ENCODE measurements around the gene CIAO2A. TPM values are rescaled to one million over a fixed set of nuclear protein-coding genes. Genes with fewer than 3 reads are reported as not detected.
"Not testable (repeated sequence)": the region's sequence is repeated elsewhere in the genome, so short reads cannot be mapped to it uniquely, and the experiment has no call there.

The CIAO2A gene
- total and polyA plus RNA-seq, 9 donors = 13.2 to 43.8 (median 29.4) TPM

DNA sequence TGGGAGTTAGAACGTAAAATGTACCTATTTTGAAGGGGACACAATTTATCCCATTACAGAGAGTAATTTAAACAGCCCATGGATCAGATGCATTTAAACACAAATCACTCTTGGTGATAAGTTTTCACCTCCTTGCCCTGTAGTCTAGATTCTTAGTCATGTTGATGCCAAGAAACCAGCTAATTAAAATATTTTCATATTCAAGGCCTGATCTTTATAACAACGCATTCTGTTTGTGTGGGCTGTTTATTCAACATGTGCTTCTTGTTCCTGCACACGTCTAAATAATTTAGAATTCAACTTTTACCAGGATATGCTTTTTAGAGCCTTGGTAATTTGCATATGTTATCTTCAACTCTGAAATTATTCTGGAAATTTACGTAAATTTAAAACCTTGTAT, 28.0 kb upstream of the CIAO2A start:
- TF ChIP-seq EP300 (IDR thresholded peaks at IDR 0.05) (no peak), POLR2A (IDR thresholded peaks at IDR 0.05) (no peak)
- TF ChIP-seq, protein P1, sequence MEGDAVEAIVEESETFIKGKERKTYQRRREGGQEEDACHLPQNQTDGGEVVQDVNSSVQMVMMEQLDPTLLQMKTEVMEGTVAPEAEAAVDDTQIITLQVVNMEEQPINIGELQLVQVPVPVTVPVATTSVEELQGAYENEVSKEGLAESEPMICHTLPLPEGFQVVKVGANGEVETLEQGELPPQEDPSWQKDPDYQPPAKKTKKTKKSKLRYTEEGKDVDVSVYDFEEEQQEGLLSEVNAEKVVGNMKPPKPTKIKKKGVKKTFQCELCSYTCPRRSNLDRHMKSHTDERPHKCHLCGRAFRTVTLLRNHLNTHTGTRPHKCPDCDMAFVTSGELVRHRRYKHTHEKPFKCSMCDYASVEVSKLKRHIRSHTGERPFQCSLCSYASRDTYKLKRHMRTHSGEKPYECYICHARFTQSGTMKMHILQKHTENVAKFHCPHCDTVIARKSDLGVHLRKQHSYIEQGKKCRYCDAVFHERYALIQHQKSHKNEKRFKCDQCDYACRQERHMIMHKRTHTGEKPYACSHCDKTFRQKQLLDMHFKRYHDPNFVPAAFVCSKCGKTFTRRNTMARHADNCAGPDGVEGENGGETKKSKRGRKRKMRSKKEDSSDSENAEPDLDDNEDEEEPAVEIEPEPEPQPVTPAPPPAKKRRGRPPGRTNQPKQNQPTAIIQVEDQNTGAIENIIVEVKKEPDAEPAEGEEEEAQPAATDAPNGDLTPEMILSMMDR (IDR thresholded peaks at IDR 0.05) = no peak
- Histone ChIP-seq H3K36me3 (no peaks in the 10 kb centered on the region), H3K27me3 (no peaks in the 10 kb centered on the region), H3K27ac (no peak overlapping the region), H3K9me3 (no peaks in the 10 kb centered on the region), H3K4me3 (no peak overlapping the region), H3K4me1 (ENCODE audit: insufficient read depth) (peaks cover 3% of the 10 kb centered on the region)
- WGBS, 3 donors = 19 to 50% (median 35%) methylated on average over 4 of the region's 4 CpGs
- no peak for DNase-seq
- intact Hi-C loops (cut with DNase I) = no loop called here

DNA sequence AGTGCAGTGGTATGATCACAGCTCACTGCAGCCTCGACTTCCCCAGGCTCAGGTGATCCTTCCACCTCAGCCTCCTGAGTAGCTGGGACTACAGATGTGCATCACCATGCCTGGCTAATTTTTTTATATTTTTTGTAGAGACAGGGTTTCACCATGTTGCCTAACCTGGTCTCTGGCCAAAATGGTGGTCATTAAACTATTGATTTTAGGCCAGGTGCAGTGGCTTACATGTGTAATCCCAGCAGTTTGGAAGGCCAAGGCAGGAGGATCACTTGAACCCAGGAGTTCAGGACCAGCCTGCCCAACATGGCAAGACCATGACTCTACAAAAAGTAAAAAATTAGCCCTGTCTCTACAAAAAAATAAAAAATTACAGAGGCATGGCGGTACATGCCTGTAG, 26.7 kb upstream of the CIAO2A start:
- H3K36me3 ChIP-seq; H3K27ac ChIP-seq; H3K4me1 ChIP-seq (ENCODE audit: insufficient read depth); H3K4me3 ChIP-seq; H3K9me3 ChIP-seq; intact Hi-C loops (cut with DNase I); DNase-seq; H3K27me3 ChIP-seq: not testable (repeated sequence)
- WGBS, 3 donors = 95 to 99% (median 98%) methylated on average over 2 of the region's 2 CpGs

DNA sequence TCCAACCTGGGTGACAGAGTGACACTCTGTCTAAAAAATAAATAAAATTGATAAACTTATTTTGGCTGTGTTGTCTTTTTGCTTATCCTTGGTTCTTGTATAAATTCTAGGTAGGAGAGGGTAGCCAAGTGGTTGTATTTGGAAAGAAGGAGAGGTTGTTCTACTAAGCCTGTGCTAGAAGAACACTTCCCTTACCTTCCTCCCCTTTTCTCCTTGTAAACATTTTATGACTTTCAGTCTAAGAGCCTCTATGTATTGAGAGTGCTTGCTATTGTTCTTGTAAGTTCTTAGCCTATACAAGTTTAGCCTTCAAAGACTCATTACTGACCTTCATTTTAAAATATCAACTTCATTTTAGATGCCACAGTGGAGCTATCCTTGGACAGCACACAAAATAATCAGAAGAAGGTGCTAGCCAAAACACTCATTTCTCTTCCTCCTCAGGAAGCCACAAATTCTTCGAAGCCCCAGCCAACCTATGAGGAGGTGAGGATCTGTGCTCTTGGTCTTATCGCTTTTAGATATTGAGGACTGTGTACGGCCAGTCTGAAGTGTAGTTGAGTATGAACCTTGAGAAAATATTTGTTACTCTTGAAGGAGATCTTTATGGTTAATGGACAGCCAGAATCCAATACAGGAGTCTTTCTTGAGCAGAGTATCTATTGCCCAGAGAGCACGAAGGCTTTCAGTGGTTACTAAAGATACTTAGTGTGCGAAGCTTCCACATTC, 24.3 kb upstream of the CIAO2A start:
- no peak for DNase-seq
- peaks cover 3% of the 10 kb centered on the region for H3K4me1 ChIP-seq (ENCODE audit: insufficient read depth)
- 80 to 90% (median 83%) methylated on average over 5 of the region's 5 CpGs for WGBS, 3 donors
- H3K27ac ChIP-seq = no peak overlapping the region
- no peaks in the 10 kb centered on the region for H3K9me3 ChIP-seq
- H3K27me3 ChIP-seq = no peaks in the 10 kb centered on the region
- H3K36me3 ChIP-seq = no peaks in the 10 kb centered on the region
- intact Hi-C loops (cut with DNase I) = no loop called here
- TF ChIP-seq POLR2A (IDR thresholded peaks at IDR 0.05) = no peak
- TF ChIP-seq, protein P1 (IDR thresholded peaks at IDR 0.05) = no peak
- TF ChIP-seq EP300 (IDR thresholded peaks at IDR 0.05) = no peak
- H3K4me3 ChIP-seq = no peak overlapping the region

DNA sequence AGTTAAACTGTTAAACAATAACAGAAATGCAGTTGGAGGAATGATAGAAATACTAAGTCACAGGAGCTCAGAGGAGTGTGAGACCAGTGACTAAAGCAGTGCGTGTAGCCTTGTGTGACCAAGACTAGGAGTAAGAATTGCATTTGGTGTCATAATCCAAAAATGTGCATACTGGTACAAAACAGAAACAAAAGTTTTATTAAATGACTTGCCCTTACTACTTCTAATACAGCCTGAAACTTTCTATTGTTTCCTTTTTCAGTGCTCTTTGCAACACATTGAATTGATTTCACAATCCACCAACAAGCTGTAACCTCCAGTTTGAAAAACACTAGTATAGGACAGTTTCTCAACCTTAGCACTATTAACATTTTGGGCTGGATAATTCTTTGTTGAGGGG, 19.3 kb upstream of the CIAO2A start:
- Histone ChIP-seq H3K27me3 (no peaks in the 10 kb centered on the region), H3K27ac (no peak overlapping the region), H3K9me3 (no peaks in the 10 kb centered on the region), H3K4me1 (ENCODE audit: insufficient read depth) (peaks cover 8% of the 10 kb centered on the region), H3K36me3 (no peaks in the 10 kb centered on the region), H3K4me3 (no peak overlapping the region)
- intact Hi-C loops (cut with DNase I) = no loop called here
- TF ChIP-seq, protein P1 (IDR thresholded peaks at IDR 0.05) = no peak
- TF ChIP-seq EP300 (IDR thresholded peaks at IDR 0.05) = no peak
- TF ChIP-seq POLR2A (IDR thresholded peaks at IDR 0.05) = no peak
- DNase-seq = no peak
- 85 to 94% (median 93%) methylated on average over 1 of the region's 1 CpG for WGBS, 3 donors

DNA sequence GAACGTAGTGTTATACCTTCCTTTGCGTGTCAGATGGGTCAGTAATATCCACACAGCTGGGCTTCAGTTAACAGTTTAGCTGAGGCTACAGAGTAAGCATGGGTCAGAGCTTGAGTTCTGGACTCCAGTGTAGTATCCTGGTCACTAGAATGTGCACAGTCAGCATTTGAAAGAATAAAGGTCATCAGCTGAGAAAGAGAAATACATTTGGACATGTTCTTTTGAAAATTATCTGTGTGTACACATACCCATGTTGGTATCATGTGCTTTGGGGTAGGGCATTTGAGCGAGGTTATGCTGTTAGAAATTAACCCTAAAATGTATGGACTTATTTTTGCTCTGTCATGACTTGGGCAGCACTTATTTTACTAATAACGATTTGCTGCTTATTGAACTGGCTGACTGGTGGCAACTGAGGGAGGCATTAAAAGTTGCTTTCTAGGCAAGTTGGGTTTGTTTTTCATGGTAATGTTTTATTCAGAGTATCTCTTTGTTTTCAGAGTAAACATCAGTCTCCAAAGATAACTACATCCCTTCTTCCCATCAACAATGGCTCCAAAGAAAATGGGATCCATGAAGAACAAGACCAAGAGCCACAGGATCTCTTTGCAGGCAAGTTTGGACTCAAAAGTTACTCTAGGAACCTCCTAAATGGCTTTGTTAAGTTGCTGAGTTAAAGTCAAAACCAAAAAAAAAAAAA, 18.6 kb upstream of the CIAO2A start:
- intact Hi-C loops (cut with DNase I) = no loop called here
- TF ChIP-seq EP300 (IDR thresholded peaks at IDR 0.05) (no peak), POLR2A (IDR thresholded peaks at IDR 0.05) (no peak)
- TF ChIP-seq, protein P1 (IDR thresholded peaks at IDR 0.05) = no peak
- WGBS, 3 donors = 33 to 55% (median 45%) methylated on average over 4 of the region's 4 CpGs
- H3K36me3 ChIP-seq = no peaks in the 10 kb centered on the region
- no peaks in the 10 kb centered on the region for H3K27me3 ChIP-seq
- peaks cover 8% of the 10 kb centered on the region for H3K4me1 ChIP-seq (ENCODE audit: insufficient read depth)
- DNase-seq = no peak
- no peaks in the 10 kb centered on the region for H3K9me3 ChIP-seq
- no peak overlapping the region for H3K4me3 ChIP-seq
- no peak overlapping the region for H3K27ac ChIP-seq
